GM12891 (cell line): Measurements from ENCODE around the gene SLC16A4.
A peak's percentile ranks its signal among the peaks of the same experiment; 100 is the strongest.

ENCODE experiments used
- DNase-seq: peaks from one replicate; pipeline ENCODE4 v3.0.0; 2011; ENCODE audit warnings: low spot score; ENCODE audit not compliant: insufficient read length
- FAIRE-seq: peaks from 2 replicates; lab custom pipeline; 2011; peaks lifted over from hg19 to GRCh38; lab: Jason Lieb, UNC
- PAX5 ChIP-seq: IDR thresholded peaks from 2 replicates; pipeline ENCODE4 v1.6.1; 2011; ENCODE audit warnings: low read length, moderate library complexity, mild to moderate bottlenecking; ENCODE audit not compliant: insufficient read depth, severe bottlenecking
- POLR2A ChIP-seq: IDR thresholded peaks from 2 replicates; pipeline ENCODE4 v1.6.1; 2011; ENCODE audit warnings: low read depth, low read length, control low read depth
- POLR2AphosphoS5 ChIP-seq: IDR thresholded peaks from 2 replicates; pipeline ENCODE4 v1.6.1; 2011; ENCODE audit warnings: low read depth, low read length, control low read depth
- POU2F2 ChIP-seq: IDR thresholded peaks from 2 replicates; pipeline ENCODE4 v1.6.1; 2011; ENCODE audit warnings: low read depth, mild to moderate bottlenecking, control low read depth, low read length, moderate library complexity
- SPI1 ChIP-seq: IDR thresholded peaks from 2 replicates; pipeline ENCODE4 v1.6.1; 2011; ENCODE audit warnings: low read depth, low read length, control low read depth
- TAF1 ChIP-seq: IDR thresholded peaks from 2 replicates; pipeline ENCODE4 v1.6.1; 2011; ENCODE audit warnings: low read depth, low read length, control low read depth

The SLC16A4 gene

GRCh38 chr1:110361856-110362255 is 29.0 kb downstream of the SLC16A4 start:
- DNase-seq (no peak), FAIRE-seq (peak; percentile 58)
- no peak for TF ChIP-seq PAX5
- no peak for TF ChIP-seq SPI1
- no peak for TF ChIP-seq POU2F2
- TF ChIP-seq TAF1, result no peak

GRCh38 chr1:110360431-110360830 is 30.4 kb downstream of the SLC16A4 start:
- DNase-seq, result no peak
- TF ChIP-seq POLR2A, result no peak
- TF ChIP-seq TAF1, result no peak
- no peak for TF ChIP-seq POLR2AphosphoS5
- no peak for TF ChIP-seq PAX5
- TF ChIP-seq SPI1, result no peak
- no peak for TF ChIP-seq POU2F2
- no peak for FAIRE-seq

- TF ChIP-seq PAX5 (no peak), POU2F2 (no peak), SPI1 (no peak), TAF1 (no peak), POLR2A (no peak), POLR2AphosphoS5 (no peak)
- no peak for DNase-seq
- peak; percentile 68 for FAIRE-seq
Measured at GRCh38 chr1:110356379-110356778, 34.4 kb downstream of the SLC16A4 start.

- TF ChIP-seq SPI1, result no peak
- no peak for FAIRE-seq
- DNase-seq, result no peak
Measured at GRCh38 chr1:110355321-110355720, 35.5 kb downstream of the SLC16A4 start.

GRCh38 chr1:110350360-110350759 is 40.5 kb downstream of the SLC16A4 start:
- TF ChIP-seq POLR2A, result no peak
- no peak for TF ChIP-seq TAF1
- no peak for TF ChIP-seq SPI1
- no peak for TF ChIP-seq POU2F2
- TF ChIP-seq POLR2AphosphoS5, result no peak
- TF ChIP-seq PAX5, result no peak
- no peak for DNase-seq
- no peak for FAIRE-seq

GRCh38 chr1:110348771-110349170 is 42.1 kb downstream of the SLC16A4 start:
- no peak for TF ChIP-seq POLR2AphosphoS5
- TF ChIP-seq POU2F2, result no peak
- FAIRE-seq (no peak), DNase-seq (no peak)

- DNase-seq, result no peak
- no peak for FAIRE-seq
- no peak for TF ChIP-seq PAX5
- TF ChIP-seq POLR2AphosphoS5, result no peak
- TF ChIP-seq POU2F2, result no peak
- no peak for TF ChIP-seq TAF1
- no peak for TF ChIP-seq SPI1
- no peak for TF ChIP-seq POLR2A
Measured at GRCh38 chr1:110348050-110348449, 42.8 kb downstream of the SLC16A4 start.

- TF ChIP-seq POLR2A (no peak; the same call in 1 of the 2 replicates), PAX5 (no peak), POU2F2 (no peak), POLR2AphosphoS5 (no peak; the same call in 1 of the 2 replicates), SPI1 (no peak), TAF1 (no peak)
- no peak for DNase-seq
- peak; percentile 71 for FAIRE-seq
Measured at GRCh38 chr1:110347182-110347893, 43.5 kb downstream of the SLC16A4 start.

GRCh38 chr1:110346690-110347089 is 44.1 kb downstream of the SLC16A4 start:
- FAIRE-seq (no peak), DNase-seq (no peak)
- TF ChIP-seq POU2F2 (no peak), POLR2A (no peak), PAX5 (no peak), SPI1 (no peak), TAF1 (no peak), POLR2AphosphoS5 (no peak)

- TF ChIP-seq TAF1 (no peak), POLR2AphosphoS5 (no peak), POLR2A (no peak), PAX5 (no peak), POU2F2 (no peak), SPI1 (no peak)
- DNase-seq (no peak), FAIRE-seq (no peak)
Measured at GRCh38 chr1:110345480-110345879, 45.3 kb downstream of the SLC16A4 start.
